Prostate gland (tissue), 2 donors: Measurements from ENCODE around the gene GFY. TPM values are rescaled to one million over a fixed set of nuclear protein-coding genes. Genes with fewer than 3 reads are reported as not detected.

Source experiments
- DNase-seq: peaks from one replicate; pipeline ENCODE4 v3.0.0-alpha.2; 2019; ENCODE audit warnings: low spot score
- H3K27ac ChIP-seq, 2 donors: fragments of 200-600 bp; sonication (generic); 2 replicates each; pipeline ENCODE4 v1.5.1; 2017 to 2019
- H3K27me3 ChIP-seq: fragments of 200-600 bp; sonication (generic); replicated peaks from 2 replicates; pipeline ENCODE4 v1.5.1; 2019; ENCODE audit not compliant: insufficient read depth
- H3K36me3 ChIP-seq, 2 donors: fragments of 200-600 bp; sonication (generic); 1 replicate in 1 of 2; 2 replicates in 1 of 2; pipeline versions ENCODE4 v1.5.1 to v1.8.1; 2017 to 2019
- H3K4me1 ChIP-seq: fragments of 200-600 bp; sonication (generic); replicated peaks from 2 replicates; pipeline ENCODE4 v1.5.1; 2019
- H3K4me3 ChIP-seq, 2 donors: fragments of 200-600 bp; sonication (generic); 2 replicates each; pipeline ENCODE4 v1.5.1; 2017 to 2019
- H3K9me3 ChIP-seq: fragments of 200-600 bp; sonication (generic); 2 replicates; pipeline ENCODE4 v1.5.1; 2017
- CTCF ChIP-seq, 4 experiments: fragments of 200-600 bp in 2 of 4; fragments of 450-650 bp in 2 of 4; sonication (generic) in 2 of 4; IDR thresholded peaks; 1 replicate in 3 of 4; 2 replicates in 1 of 4; pipeline ENCODE4 v1.5.1; 2016 to 2019; ENCODE audit warnings: antibody characterized with exemption in 4 of 4, mild to moderate bottlenecking in 2 of 4, moderate library complexity in 2 of 4
- POLR2A ChIP-seq: fragments of 450-650 bp; IDR thresholded peaks from one replicate; pipeline ENCODE4 v1.6.1; 2016; ENCODE audit warnings: antibody characterized with exemption, mild to moderate bottlenecking
- POLR2AphosphoS5 ChIP-seq: sonication (generic); formaldehyde crosslinking; IDR thresholded peaks from one replicate; pipeline ENCODE4 v1.6.1; 2017; ENCODE audit warnings: antibody characterized with exemption
- WGBS: methylation state at CpG from one replicate; pipeline ENCODE4 v1.1.5; 2018; 5-methylcytosine and 5-hydroxymethylcytosine counted together
- intact Hi-C: fragments of 100-400 bp; cut with DNase I; formaldehyde crosslinking; loops from one replicate; pipeline ENCODE4 v1.14.2; 2022
- total RNA-seq, 2 donors: library from RNA; depleted of rRNA; stranded (reverse); fragments of >200 nt; gene quantifications; one replicate each; pipeline ENCODE4 v1.1.0, GENCODE V29; 2016

Gene GFY
- total RNA-seq, 2 donors from 2014 or later: not detected

GRCh38 chr19:49461656-49462055 is 36.5 kb downstream of the GFY start:
- Histone ChIP-seq H3K4me1 (no peaks in the 10 kb centered on the region), H3K27me3 (no peaks in the 10 kb centered on the region), H3K27ac (no peak overlapping the region), H3K4me3 (no peak overlapping the region), H3K9me3 (no peaks in the 10 kb centered on the region), H3K36me3 (no peaks in the 10 kb centered on the region)
- TF ChIP-seq POLR2A: no peak
- TF ChIP-seq POLR2AphosphoS5: no peak
- TF ChIP-seq CTCF (IDR thresholded peaks at IDR 0.05): no peak
- intact Hi-C loops: no loop called here
- DNase-seq: no peak
- 97% methylated on average over 36 of the region's 37 CpGs for WGBS

GRCh38 chr19:49462492-49462891 is 37.3 kb downstream of the GFY start:
- DNase-seq: no peak
- 95% methylated on average over 12 of the region's 12 CpGs for WGBS
- no peaks in the 10 kb centered on the region for H3K36me3 ChIP-seq
- no peaks in the 10 kb centered on the region for H3K4me1 ChIP-seq
- no peaks in the 10 kb centered on the region for H3K9me3 ChIP-seq
- H3K4me3 ChIP-seq: no peak overlapping the region
- TF ChIP-seq CTCF (IDR thresholded peaks at IDR 0.05): no peak
- TF ChIP-seq POLR2AphosphoS5: no peak
- TF ChIP-seq POLR2A: no peak
- H3K27me3 ChIP-seq: no peaks in the 10 kb centered on the region
- no peak overlapping the region for H3K27ac ChIP-seq
- intact Hi-C loops: no loop called here

- H3K4me1 ChIP-seq: no peaks in the 10 kb centered on the region
- WGBS: 92% methylated on average over 38 of the region's 39 CpGs
- no peak for TF ChIP-seq POLR2AphosphoS5
- TF ChIP-seq CTCF (IDR thresholded peaks at IDR 0.05): no peak
- TF ChIP-seq POLR2A: no peak
These were observed 39.0 kb downstream of the GFY start for GRCh38 chr19:49463960-49464740.

DNA sequence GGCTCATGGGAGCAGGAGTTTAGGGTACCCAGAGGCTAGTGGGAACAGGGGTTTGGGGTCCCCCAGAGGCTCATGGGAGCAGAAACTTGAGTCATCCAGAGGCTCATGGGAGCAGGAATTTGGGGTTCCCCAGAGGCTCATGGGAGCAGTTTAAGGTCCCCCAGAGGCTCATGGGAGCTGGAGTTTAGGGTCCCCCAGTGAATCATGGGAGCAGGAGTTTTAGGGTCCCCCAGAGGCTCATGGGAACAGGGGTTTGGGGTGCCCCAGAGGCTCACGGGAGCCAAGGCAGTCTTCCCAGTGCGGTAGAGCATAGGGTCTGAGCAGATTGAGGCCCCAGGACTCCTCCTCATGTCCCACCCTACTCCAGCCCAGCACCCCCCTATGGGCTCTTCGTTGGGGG is 40.2 kb downstream of the GFY start:
- no peaks in the 10 kb centered on the region for H3K4me1 ChIP-seq
- 97% methylated on average over 3 of the region's 3 CpGs for WGBS
- no peaks in the 10 kb centered on the region for H3K36me3 ChIP-seq
- H3K27ac ChIP-seq: no peak overlapping the region
- TF ChIP-seq CTCF (IDR thresholded peaks at IDR 0.05) (no peak), POLR2AphosphoS5 (no peak), POLR2A (no peak)
- no peak overlapping the region for H3K4me3 ChIP-seq
- DNase-seq: no peak
- intact Hi-C loops: no loop called here
- no peaks in the 10 kb centered on the region for H3K27me3 ChIP-seq
- no peaks in the 10 kb centered on the region for H3K9me3 ChIP-seq

More at GRCh38 chr19:49463960-49464740, 39.0 kb downstream of the GFY start:
- H3K4me3 ChIP-seq: no peak overlapping the region
- H3K9me3 ChIP-seq: no peaks in the 10 kb centered on the region
- H3K27me3 ChIP-seq: no peaks in the 10 kb centered on the region
- DNase-seq: no peak
- intact Hi-C loops: no loop called here
- H3K36me3 ChIP-seq: no peaks in the 10 kb centered on the region
- no peak overlapping the region for H3K27ac ChIP-seq

- intact Hi-C loops: no loop called here
- TF ChIP-seq POLR2AphosphoS5 (peak; percentile 92), POLR2A (peak; percentile 73), CTCF (IDR thresholded peaks at IDR 0.05) (peak in 2 of 4 experiments; percentile 27 to 43)
- 47% methylated on average over 19 of the region's 19 CpGs for WGBS
- DNase-seq: peak; percentile 86
- Histone ChIP-seq H3K4me1 (no peaks in the 10 kb centered on the region), H3K4me3 (peak overlapping the region in 1 of 2 donors; percentile 3), H3K27ac (peak overlapping the region; percentile 78 to 80), H3K36me3 (no peaks in the 10 kb centered on the region), H3K27me3 (no peaks in the 10 kb centered on the region), H3K9me3 (no peaks in the 10 kb centered on the region)
These were observed 43.0 kb downstream of the GFY start for GRCh38 chr19:49468199-49468598.
